ENCODE measurements around the gene PRICKLE3. TPM values are rescaled to one million over a fixed set of nuclear protein-coding genes. Genes with fewer than 3 reads are reported as not detected.

The PRICKLE3 gene
- 4.3 and 5.6 TPM in 2 replicates for total RNA-seq (2014; rRNA removed; shearing (Covaris generic))
- polyA plus RNA-seq (2015; cell fraction: cytosol; rRNA removed) = 8.2 and 9.1 TPM in 2 replicates
- 14.3 and 15.3 TPM in 2 replicates for polyA plus RNA-seq (2015; cell fraction: nucleus; rRNA removed)

GRCh38 chrX:49186125-49187027, at the start of gene PRICKLE3:
Gene PRICKLE3 (minus strand): TSS chrX:49186373. CDS start chrX:49186297, 76 bp downstream.
- DNase-seq (ENCODE audit: low read depth) = peak; percentile 53

- no peak for DNase-seq (ENCODE audit: low read depth)
Observed at GRCh38 chrX:49233887-49234555, 47.8 kb upstream of the PRICKLE3 start.

GRCh38 chrX:49233176-49233575, 47.0 kb upstream of the PRICKLE3 start, which contains the start of gene CACNA1F:
Gene CACNA1F (minus strand): TSS chrX:49233340. CDS start chrX:49233309, 31 bp downstream.
- DNase-seq (ENCODE audit: low read depth) = no peak

GRCh38 chrX:49232525-49232924, 46.4 kb upstream of the PRICKLE3 start:
- no peak for DNase-seq (ENCODE audit: low read depth)

GRCh38 chrX:49231333-49232000, 45.3 kb upstream of the PRICKLE3 start:
- no peak for DNase-seq (ENCODE audit: low read depth)

GRCh38 chrX:49230500-49231232, 44.5 kb upstream of the PRICKLE3 start:
- DNase-seq (ENCODE audit: low read depth) = no peak

GRCh38 chrX:49228185-49228584, 42.0 kb upstream of the PRICKLE3 start:
- no peak for DNase-seq (ENCODE audit: low read depth)

GRCh38 chrX:49227726-49228125, 41.6 kb upstream of the PRICKLE3 start:
- DNase-seq (ENCODE audit: low read depth) = no peak

- DNase-seq (ENCODE audit: low read depth) = no peak
Observed at GRCh38 chrX:49226946-49227345, 40.8 kb upstream of the PRICKLE3 start.

GRCh38 chrX:49225858-49226257, 39.7 kb upstream of the PRICKLE3 start:
- no peak for DNase-seq (ENCODE audit: low read depth)

- no peak for DNase-seq (ENCODE audit: low read depth)
Observed at GRCh38 chrX:49221868-49222267, 35.7 kb upstream of the PRICKLE3 start.

GRCh38 chrX:49220100-49220499, 33.9 kb upstream of the PRICKLE3 start:
- no peak for DNase-seq (ENCODE audit: low read depth)

- DNase-seq (ENCODE audit: low read depth) = no peak
Observed at GRCh38 chrX:49214996-49215526, 28.9 kb upstream of the PRICKLE3 start.

- DNase-seq (ENCODE audit: low read depth) = no peak
Observed at GRCh38 chrX:49214416-49214815, 28.2 kb upstream of the PRICKLE3 start.

- DNase-seq (ENCODE audit: low read depth) = no peak
Observed at GRCh38 chrX:49212861-49213260, 26.7 kb upstream of the PRICKLE3 start.

- no peak for DNase-seq (ENCODE audit: low read depth)
Observed at GRCh38 chrX:49212209-49212608, 26.0 kb upstream of the PRICKLE3 start.

- no peak for DNase-seq (ENCODE audit: low read depth)
Observed at GRCh38 chrX:49211074-49211473, 24.9 kb upstream of the PRICKLE3 start.

GRCh38 chrX:49210406-49210805, 24.2 kb upstream of the PRICKLE3 start:
- no peak for DNase-seq (ENCODE audit: low read depth)

GRCh38 chrX:49209434-49210251, 23.5 kb upstream of the PRICKLE3 start:
- peak; percentile 15 for DNase-seq (ENCODE audit: low read depth)

GRCh38 chrX:49208399-49208798, 22.2 kb upstream of the PRICKLE3 start:
- DNase-seq (ENCODE audit: low read depth) = no peak
